ENCODE measurements around the gene TAGLN.

The TAGLN gene

GRCh38 chr11:117230999-117231841 is 32.0 kb downstream of the TAGLN start:
- DNase-seq (ENCODE audit: low read depth in 2 of 2) = no peak

- no peak for DNase-seq (ENCODE audit: low read depth in 2 of 2)
Measured at GRCh38 chr11:117231842-117232091, 32.6 kb downstream of the TAGLN start, which contains the start of gene PCSK7. Gene PCSK7 (minus strand): TSS chr11:117232073. CDS start chr11:117229844, 2,229 bp downstream.

DNA sequence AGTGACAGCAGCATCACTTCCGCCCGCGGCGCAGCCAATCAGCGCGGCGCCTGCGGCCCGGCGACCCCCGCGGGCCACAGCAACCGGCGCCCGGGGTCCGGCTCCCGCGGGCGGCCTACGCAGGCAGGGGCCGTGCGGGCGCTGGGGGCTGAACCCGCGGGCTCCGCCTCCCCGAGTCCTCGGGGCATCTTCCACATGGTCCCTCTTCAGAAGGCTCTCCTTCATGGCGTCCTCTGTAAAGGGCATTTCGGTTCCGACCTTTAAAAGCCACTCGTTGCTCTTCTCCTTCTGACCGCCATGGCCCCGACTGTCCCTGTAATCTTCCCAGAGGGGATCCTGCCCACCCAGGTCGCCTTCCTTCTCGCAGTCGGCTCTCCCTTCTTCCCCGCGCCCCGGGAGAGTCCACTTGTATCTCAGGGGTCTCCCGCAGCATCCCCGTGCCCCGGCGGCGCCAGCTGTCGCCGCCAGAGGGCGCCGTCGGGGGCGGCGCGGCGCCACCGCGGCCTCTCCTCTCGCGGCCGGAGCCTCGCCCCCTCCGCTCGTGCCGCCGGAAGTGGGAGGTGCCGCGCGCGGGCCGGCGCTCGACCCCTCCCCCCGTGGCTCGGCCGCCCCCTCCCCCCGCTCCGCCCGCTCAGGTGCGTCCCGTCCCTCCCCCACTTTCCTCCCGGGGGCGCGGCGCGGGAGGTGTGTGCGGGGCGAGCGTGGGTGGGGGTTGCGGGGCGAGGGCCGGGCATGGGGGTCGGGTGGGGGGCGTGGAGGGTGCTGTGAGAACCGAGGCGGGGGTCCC is 33.1 kb downstream of the TAGLN start, which contains the start of gene RNF214:
RNF214 (plus strand) TSS at position 580 of the 787 bp plus-strand sequence. CDS start 1,602 bp downstream, outside the sequence.
- peak; percentile 61 to 71 for DNase-seq (ENCODE audit: low read depth in 2 of 2)

DNA sequence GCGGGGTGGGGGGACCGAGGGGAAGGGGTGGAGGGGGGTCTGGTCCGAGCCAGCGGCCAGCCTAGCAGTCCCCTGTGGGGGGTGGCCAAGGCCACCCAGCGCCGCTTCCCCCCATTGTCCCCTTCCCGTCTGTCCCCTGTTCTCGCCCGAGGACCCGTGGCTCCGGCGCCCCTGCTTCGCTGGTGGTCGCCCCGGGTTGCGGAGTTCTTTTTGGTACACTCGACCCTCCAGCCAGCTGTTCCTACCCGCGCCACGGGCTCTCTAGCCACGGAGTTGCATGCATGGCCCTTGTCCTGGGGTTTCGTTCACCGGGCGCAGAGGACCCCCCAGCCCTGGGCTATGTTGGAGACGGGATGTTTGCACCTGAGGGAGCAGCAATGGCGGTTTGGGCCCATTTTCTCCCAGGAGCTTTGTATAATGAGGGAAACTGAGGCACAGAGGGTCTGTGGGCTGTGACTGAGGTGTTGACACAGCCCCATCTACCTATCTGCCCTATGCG is 33.8 kb downstream of the TAGLN start:
- no peak for DNase-seq (ENCODE audit: low read depth in 2 of 2)

GRCh38 chr11:117238221-117238620 is 39.1 kb downstream of the TAGLN start:
- DNase-seq (ENCODE audit: low read depth in 2 of 2) = no peak

DNA sequence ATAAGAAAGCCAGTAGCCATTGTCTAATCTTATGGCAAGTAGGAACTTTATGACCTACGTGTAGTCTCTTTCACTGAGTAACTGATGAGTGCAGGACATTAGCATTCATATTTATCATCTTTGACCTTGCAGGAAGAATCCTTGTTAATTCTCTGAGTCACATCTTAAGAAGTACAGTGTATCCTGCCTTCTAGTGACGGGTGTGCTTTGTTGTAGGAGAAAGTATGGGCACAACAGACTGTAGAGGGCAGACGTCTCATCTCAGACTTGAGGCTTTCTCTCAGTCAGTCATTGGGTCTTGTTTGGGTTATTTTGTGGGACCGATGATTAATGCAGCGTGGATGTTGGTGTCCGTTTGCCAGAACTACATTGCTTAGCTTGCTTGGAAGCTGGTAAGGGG is 40.1 kb downstream of the TAGLN start:
- no peak for DNase-seq (ENCODE audit: low read depth in 2 of 2)

DNA sequence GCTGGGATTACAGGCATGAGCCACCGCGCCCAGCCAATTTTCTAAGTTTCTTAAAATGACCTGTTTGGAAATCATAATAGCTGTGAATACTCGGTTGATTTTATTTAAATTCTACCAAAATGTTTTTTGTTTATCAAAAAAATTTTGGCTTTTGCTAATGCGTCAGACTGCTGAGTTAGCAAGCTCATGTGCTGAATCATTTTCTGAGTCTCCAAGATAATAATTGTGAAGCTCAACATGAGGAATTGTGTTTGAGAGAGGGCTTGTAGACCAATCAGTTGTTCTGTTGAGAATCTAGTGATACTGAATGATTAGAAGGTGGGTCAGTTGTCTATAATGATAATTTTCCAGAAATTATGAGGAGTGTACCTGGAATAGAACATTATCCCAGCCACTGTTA is 49.2 kb downstream of the TAGLN start:
- DNase-seq (ENCODE audit: low read depth in 2 of 2) = no peak

GRCh38 chr11:117249571-117249970 is 50.4 kb downstream of the TAGLN start:
- DNase-seq (ENCODE audit: low read depth in 2 of 2) = no peak

GRCh38 chr11:117251506-117251905 is 52.3 kb downstream of the TAGLN start:
- DNase-seq (ENCODE audit: low read depth in 2 of 2) = no peak

DNA sequence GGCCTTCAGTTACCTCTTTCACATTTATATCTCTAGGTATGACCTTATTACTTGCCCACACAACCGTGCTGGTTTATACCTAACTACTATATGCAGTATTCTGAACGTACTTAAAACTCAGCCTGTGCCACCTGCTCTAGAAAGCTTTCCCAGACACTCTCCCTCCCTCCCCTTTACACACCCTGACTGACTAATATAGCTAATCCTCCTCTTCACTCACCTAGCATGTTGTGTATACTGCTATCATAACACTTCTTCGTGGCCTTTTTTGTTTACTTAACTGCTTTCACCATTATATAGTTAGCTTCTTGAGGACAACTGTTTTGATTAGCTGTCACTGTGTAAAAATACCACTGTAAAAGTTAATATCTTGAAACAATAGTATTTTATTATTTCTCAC is 56.8 kb downstream of the TAGLN start:
- no peak for DNase-seq (ENCODE audit: low read depth in 2 of 2)

- no peak for DNase-seq (ENCODE audit: low read depth in 2 of 2)
Measured at GRCh38 chr11:117256573-117256972, 57.4 kb downstream of the TAGLN start.
